HG02938 (cell line): ENCODE results near the gene PLCB2.

Source experiments
- ATAC-seq: cut with Tn5 transposase; IDR thresholded peaks from one replicate; pipeline ENCODE4 v1.9.1; 2021; ENCODE audit warnings: mild to moderate bottlenecking, moderate library complexity; ENCODE audit not compliant: unreplicated experiment

The PLCB2 gene

DNA sequence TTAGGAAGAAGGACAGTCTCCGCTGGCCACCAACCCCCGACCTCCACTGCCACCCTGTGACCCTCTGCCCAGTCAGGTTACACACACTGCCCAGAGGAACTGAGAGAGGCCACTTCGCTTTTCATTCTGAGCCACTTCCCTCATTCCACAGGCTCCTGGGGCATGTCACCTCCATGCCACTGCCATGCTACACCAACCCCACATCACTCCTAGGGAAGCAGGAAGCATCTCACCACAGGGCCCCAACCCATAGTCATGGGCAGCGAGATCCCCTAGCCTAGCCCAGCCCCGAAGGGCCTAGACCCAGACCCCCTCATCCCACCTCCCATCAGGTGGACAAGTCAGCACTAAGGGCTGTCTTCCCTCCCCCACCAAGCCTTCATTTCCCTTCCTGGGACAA is 1.4 kb downstream of the PLCB2 start:
- no peak for ATAC-seq

DNA sequence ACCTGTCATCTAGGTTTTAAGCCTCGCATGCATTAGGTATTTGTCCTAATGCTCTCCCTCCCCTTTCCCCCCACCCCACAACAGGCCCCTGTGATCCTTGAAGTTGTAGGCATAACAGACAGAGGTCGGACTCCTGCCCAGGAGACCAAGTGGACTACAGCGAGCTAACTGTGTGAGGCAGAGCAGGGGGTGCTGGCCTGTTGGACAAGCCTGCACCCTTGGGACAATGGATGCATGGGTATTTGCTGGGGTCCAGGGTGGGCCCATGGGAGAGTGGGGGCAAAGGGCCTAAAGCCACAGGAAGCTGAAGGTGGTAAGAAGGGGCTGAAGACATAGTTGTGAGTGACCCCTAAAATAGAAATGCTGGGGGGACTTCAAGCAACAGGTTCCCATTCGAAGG is 2.5 kb downstream of the PLCB2 start:
- no peak for ATAC-seq

DNA sequence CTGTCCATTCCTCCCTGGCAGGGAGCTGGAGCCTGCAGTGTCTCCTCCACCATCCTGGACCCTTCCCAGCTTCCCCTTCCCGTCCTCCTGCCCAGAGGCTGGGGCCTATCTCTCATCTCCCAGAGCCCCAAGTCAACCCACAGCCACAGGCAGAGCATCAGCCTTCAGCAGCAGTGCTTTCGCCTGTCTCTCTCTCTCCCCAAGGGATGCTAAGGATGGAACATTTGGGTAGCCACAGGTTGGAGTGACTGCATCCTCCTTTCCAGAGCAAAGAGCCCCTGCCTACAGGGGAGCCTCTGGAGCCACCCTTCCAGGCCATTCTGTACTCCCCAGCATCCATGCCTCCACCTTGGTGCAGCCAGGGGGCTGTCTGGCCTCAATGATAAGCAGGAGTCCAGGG is 4.2 kb downstream of the PLCB2 start:
- ATAC-seq: no peak

DNA sequence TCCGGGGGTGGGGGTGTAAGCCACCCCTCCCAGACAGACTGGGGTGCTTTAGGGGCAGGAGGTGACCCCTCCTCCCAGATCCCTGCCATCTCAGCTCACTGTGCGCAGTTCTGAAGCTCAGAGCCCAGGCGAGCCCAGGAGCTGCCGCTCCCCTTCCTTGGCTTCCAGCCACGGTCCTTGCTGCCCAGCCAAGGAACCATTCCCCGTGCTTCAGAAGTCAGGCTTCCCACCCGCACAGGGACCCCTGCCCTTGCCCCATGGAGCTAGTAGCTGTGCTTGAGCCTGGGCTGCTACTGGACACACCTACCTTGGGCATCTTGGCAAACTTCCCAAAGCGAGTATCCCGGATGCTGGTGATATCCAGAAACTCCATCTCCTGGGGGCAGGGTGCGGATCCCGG is 4.8 kb downstream of the PLCB2 start:
- no peak for ATAC-seq

DNA sequence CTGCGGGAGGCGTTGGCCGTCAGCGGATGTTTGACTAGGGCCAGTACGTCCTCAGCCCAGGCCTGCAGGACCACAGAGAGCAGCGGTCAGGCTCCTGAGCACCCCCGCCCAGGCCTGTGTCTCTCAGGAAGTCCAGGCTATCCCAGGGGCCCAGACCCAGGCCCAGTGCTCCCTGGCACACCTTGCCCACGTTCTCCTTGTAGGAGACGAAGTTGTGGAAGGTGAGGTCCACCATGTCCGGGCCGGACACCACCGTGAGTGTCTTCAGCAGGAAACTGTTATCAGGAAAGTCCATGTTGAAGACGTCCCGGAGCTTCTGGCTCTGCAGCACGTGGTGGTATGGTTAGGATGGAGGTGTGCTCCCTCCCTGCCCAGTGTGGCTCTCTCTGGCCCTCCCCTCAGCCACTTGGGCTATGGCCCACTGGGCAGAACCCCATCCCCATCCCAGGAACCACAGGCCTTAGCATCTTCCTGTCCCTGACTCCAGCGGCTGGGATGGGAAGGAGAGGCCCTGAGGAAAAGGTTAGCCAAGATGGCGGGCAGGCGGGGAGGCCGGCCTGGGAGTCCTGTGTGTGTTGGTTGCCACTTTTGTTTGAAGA is 5.3 kb downstream of the PLCB2 start:
- ATAC-seq: no peak

DNA sequence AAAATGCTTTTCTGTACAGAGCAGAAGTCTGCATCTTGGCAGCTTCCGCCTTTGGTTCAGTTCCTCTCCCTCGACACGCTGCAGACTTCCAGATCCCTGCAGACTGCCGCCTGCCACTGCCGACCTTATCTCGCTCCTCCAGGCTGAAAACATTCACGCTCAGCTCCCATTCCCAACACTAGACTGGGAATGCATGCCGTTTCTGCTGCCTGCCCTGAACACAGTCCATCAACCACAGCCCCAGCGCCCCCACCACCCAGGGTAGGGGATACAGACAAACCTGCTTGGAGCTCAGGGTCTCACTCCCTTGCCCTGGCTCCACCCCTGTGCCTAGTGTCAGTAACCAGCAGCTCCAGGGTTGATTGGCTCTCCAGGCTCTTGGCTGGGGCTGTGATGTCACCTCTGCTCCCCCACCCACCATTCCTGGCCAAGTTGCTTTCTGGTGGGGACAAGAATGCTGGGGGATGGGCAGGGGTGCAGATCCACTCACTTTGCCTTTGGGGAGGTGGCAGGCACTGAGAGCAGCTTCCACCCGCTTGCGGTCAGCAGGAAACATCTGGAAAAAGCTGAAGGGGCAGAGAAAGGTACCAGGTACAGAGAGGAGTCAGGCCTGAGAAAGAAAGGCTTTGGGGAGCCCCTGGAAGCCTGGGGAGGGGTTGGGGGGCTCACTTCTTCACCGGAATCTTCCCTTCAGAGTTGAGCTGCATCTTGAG is 6.1 kb downstream of the PLCB2 start:
- no peak for ATAC-seq

DNA sequence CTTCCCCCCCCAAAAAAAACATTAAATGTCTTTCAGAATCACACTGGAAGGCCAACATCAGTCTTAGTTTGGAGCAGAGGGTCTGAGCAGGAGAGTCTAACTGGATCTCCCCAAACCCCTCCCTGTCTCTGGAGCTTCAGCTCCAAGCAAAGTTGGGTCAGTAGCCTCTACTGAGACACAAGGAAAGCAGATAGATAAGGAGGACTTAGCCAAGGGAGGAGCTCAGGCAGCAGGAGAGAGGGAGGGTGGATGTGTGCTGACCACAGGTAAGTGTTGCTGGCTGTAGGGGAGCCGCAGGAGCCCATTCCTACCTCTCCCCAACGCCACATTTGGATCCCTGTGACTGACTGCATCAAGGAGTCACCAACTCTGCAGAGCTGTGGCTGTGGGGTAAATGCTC is 7.0 kb downstream of the PLCB2 start:
- no peak for ATAC-seq

DNA sequence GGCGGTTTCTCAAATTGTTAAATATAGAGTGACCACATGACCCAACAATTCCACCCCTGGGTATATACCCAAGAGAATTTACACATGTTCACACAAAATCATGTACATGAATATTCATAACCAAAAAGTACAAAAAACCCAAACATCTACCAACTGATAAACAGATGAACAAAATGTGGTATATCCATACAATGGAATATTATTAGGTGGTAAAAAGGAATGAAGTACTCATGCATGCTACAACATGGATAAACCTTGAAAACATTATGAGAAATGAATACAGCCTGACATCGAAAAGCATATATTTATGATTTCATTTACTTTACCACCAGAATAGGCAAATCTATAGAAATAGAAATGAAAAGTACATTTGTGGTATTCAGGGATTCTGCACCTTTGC is 7.4 kb downstream of the PLCB2 start:
- ATAC-seq: no peak

DNA sequence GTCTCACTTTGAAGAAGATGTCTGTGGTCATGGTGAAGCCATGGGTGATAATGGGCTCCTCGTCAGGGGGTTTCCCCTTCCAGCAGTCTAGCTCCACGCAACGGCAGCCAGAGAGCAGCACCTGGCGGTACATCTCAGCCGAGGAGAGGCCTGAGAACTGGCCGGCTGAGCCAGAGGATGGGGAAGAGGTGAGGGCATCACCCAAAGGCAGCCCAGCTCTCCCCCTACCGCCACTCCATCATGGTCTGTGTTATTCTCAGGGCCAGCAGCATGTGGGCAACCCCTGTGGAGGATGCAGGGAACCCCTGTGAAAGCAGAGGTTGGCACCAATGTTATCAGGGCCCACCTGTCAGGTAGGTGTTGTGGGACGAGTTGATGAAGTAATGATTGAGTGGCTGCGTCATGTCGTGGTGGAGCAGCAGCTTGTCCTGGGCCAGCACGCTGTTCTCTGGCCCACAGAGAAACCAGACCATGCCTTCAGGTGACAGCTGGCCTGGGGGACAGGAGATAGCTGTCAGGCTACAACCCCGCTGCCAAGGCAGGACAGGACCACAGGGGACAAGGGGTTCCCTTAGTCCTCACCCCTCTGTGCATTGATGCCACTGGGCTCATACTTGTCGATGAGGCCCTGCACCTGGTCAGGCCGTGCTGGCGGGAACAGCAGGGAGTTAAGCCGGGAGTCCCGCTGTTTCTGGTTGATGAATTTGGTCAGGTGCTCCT is 9.4 kb downstream of the PLCB2 start:
- ATAC-seq: no peak

DNA sequence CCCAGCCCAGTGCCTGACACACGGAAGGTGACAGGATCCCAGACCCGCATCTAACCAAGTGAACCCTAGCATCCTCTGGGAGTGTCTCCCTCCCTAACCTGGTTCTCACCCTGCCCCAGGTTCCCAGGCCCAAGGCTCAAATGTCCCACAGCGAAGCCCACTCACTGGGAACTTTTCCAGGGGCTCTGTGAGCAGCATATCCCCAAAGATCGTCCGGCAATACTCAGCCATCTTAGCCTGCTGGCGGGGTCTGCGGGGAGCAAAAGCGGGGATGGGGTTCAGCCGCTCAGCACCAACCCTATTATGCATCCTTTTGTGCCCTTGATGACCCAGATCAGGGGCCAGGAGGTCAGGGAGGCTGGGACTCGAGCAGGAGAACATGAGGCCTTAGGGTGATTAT is 10.4 kb downstream of the PLCB2 start:
- no peak for ATAC-seq

DNA sequence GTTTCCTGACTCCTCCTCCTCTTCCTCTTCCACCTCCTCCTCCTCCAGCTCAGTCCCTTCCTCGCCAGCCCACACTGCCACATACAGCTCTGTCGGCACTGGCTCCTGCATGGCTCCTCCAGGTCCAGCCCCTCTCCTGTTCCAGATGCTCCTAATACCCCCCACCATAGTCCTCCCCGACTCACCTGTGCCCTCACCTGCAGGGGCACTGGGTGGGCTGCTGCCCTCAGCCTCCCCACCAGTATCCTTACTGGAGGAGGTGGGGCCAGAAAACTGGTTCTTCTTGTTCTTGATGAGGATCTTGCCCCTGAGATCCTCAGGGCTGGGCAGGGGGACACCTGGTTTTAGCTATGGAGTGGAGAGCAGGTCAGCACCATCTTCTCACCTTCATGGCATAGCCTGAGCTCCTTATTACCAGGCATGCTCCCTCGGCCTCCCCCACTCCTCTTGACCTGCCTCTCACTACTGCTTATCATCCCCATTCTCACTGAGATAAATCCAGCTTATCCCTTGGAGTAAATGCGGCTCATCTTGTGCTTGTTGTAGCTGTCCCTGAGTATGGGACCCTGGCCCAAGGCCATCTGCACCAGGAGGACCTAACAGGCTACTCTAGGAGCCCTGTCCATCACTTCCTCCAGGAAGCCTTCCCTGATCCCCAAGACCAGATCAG is 11.0 kb downstream of the PLCB2 start:
- no peak for ATAC-seq

DNA sequence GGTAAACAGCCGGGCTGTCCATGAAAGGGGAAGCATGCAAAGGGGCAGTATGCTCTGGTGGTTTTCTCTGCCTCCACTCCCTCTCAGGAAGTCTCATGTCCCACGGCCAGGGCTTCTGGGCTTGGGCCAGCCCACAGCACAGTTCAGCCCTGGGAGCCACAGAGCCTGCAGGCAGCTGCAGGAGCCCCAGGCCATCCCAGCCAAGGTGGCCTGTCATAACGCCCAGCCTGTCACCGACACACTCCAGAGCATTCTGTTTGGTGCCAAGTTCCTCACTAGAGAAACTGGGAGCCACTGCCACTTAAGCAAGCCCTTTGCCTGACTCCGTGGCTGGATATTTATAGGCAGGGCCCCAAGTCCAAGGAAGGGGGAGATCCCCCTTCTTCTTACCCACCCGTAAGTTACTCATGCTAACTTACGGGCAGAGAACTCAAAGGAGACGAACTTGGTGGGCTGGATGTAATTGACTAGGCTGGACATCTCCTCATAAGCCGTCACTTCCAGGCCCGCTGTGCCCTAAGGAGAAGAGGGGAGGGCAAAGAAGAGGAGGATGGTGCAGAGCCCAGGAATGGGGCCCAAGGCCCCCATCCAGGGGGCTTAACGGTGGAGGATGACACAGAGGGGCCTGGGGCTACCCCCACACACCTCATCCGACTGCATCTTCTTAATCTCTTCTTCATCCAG is 11.7 kb downstream of the PLCB2 start:
- ATAC-seq: no peak

DNA sequence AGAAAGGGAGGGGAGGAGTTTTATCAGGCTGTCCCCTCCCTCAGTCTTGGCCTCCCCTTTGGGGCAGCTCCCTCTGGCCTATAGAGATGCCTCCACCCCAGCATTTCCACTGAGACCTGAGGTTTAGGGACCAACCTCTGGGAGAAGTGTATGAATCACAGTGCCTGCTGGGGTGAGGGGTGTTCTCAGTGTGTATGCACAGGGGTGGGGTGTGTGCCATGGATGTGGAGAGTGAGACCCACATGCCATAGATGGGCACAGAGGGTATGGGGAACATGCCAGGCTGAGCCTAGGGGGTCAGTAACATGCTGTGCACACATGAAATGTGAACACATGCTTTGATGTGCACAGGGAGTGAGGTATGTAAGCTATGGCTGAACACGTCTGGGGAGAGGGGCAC is 12.4 kb downstream of the PLCB2 start:
- ATAC-seq: no peak

DNA sequence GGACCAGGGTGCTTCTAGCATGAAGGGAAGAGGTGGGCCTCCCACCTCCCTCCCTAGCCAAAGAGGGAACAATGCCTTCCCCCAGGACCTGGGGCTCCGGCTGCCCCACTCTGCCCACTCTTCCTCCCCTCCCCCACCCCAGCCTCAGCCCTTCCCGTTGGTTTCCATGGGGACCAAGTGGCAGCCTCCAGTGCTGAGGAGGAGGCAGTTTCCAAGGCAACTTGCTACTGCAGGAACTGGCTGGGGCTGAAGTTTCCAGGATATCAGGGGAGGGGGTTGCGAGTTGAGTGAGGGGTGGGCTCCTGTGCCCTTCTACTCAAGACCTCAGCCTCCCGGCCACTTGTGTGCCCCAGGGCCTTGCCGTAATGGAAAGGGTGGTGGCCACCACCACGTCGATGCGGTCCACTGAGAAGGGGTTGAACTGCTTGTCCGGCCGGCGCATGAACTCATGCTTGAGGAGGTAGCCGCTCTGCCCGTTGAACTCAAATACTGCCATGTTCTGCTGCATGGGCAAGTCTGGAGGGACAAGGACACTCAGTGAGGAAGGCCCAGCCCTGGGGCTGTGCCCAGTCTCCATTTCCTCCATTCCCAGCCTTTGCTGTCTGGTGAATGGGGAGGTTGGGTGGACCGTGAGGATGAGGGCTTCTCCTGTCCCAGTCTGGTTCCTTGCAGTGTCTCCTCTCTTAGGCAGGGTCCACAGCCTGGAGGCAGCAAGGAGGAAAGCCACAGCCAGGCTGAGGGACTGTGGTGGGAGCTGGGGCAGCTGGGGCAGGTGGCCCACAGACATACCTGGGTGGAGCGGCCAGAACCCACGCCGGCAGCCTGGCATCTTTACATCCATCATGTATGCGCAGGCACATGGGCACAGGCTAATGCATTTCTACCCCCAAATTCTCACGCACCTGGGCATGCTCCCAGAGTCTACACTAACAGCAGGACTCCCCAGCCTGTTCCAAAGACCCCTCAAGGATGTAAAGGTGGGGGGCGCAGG is 13.5 kb downstream of the PLCB2 start:
- no peak for ATAC-seq

DNA sequence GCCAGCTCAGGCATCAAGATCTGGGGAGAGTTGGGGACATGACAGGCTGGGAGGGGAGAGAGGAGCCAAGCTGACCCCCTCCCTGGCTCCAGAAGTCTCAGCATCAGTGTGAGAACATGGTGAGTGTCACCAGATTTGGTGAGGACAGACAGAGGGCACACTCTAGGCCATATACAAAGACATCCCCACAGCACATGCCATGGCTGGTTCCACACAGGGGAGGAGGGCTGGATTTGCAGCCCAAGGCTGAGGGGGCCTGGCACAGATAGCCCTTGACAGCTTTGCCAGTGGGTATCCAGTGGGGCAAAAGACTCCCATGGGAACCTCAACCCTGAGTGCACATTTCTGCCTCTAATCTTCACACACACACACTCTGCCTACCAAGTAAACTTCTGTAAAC is 14.7 kb downstream of the PLCB2 start:
- no peak for ATAC-seq

DNA sequence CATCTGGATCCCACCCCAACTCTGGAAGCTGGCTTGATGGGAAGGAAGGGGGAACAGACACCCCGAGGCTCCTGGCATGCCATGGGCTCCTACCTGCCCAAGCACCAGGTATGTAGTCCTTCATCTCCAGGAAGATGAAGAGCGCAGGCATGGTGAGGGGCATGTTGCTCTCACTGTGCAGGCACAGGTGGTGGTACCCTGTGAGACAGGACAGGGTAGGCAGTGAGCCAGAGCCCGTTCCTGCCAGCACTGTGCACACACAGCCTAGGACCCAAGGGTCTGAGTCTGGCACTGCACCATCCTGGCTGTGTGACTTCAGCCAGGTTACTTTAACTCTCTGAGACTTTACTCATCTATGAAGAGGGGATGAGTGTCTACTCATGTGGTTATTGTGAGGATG is 15.5 kb downstream of the PLCB2 start:
- ATAC-seq: no peak

DNA sequence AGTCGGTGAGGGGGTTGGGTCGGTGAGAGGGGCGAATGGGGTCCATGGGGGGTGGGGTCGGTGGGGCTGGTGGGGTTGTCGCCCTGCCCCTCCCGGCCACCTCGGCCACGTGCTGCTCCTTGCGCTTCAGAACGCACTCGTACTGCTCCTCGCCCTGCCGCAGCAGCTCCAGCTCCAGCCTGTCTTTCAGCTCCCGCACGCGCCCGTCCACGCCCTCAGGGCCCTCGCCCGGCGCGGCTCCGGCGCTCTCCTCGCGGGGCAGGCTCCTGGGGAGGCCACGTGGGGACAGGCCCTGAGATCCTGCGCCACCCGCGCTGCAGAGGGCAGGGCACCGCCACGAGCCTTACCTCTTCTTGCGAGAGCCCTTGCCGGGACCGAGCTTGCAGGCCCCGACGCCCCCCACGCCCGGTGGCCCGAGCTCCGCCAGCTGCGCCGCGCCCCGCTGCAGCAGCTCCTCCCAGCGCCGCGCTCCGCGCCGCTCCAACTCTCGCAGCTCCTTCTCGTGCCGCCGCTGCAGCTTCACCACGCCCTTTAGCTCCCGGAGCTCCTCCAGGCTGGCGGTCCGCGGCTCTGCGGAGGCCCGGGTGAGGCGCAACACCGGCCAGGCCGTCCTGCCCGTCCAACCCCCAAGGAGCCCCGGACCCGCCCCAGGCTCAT is 16.7 kb downstream of the PLCB2 start:
- ATAC-seq: no peak

DNA sequence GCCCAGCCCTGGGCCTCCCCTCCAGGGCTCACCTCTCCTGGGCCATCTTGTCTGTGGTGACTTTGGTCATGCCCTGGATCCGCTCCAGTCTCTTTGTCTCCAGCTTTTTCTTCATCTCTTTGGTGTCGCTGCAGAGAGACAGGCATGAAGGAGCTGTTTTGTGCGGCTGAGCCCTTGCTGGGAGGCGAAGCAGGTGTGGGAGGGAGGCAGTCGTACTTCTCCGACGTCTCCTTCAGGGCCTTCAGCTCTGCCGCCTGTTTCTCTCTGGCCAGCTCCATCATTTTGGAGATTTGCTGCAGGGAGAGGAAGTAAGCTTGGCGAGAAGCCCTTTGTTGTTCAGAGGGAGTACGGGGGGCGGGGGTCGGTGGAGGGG is 17.2 kb downstream of the PLCB2 start:
- no peak for ATAC-seq

DNA sequence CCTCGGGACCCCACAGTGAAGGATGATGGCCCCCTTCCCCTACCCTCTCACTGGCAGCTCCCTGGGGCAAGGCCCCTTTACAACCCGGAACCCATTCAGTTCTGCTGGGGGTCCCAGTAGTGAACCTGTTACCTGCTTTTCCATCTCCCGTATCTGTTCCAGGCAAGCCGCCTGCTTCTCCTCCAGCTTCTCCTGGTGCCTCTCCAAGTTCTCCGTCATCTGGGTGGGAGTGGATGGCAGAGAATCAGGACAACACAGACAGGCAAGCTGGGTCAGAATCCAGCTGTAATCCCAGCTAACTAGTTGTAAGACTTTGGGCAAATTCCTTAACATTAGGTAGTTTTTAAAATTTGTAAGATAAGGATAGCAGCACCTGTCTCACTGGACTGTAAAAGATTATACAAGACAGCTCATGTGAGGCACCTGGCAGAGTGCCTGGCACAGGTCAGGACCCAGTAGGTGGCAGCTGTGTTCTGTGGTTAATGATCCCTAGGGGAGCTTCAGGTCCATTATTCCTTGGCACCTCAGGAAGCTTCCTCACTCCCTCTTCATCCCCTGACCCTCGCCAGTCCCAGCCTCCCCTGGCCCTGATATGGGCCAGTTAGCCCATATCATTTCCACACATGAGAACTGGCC is 18.5 kb downstream of the PLCB2 start:
- no peak for ATAC-seq
